ENCODE data around the gene PVALEF. TPM values are rescaled to one million over a fixed set of nuclear protein-coding genes. Genes with fewer than 3 reads are reported as not detected.

PVALEF gene
- total and polyA plus RNA-seq, 2 of the 13 experiments (the other 11 are each of a cell fraction or from before 2014, with no cell fraction given), result 0.18 TPM

- H3K27ac ChIP-seq (ENCODE audit: extremely low read length, insufficient read depth, low read length), result peak overlapping the region; percentile 78
- DNase-seq (ENCODE audit: low spot score), result peak; percentile 49
- H3K9ac ChIP-seq (ENCODE audit: insufficient read depth, low read depth, low read length), result peak overlapping the region; percentile 86
- no peaks in the 10 kb centered on the region for H4K20me1 ChIP-seq (ENCODE audit: insufficient read depth, low read length)
- H3K4me3 ChIP-seq (replicated peaks in 1 of 3; ENCODE audit: insufficient read depth in 1 of 3, low read depth in 2 of 3, low read length in 3 of 3), result peak overlapping the region; percentile 84 to 95 (median 95)
- no peaks in the 10 kb centered on the region for H3K27me3 ChIP-seq (ENCODE audit: control insufficient read depth in 1 of 2, insufficient read depth in 2 of 2, low read length in 2 of 2)
- no peaks in the 10 kb centered on the region for H3K9me3 ChIP-seq (ENCODE audit: low read length)
- no peak overlapping the region for H2AFZ ChIP-seq (ENCODE audit: low read length)
- POLR2A ChIA-PET, result interaction anchor here (0.8 to 2.0 kb wide), 8 partner anchors 12 to 75 kb away, joined by 3 to 7 read pairs (median 4); partner anchors contain the start of genes CEP131, NDUFAF8 and TEPSIN
- no peaks in the 10 kb centered on the region for H3K79me2 ChIP-seq (ENCODE audit: insufficient read depth, low read length)
- peak; percentile 30 for FAIRE-seq
- peaks cover 39% of the 10 kb centered on the region for H3K4me1 ChIP-seq (ENCODE audit: insufficient read depth, low read length)
- intact Hi-C loops (cut with micrococcal nuclease; ENCODE audit: unreplicated experiment) (no loop called here), in situ Hi-C loops (cut with HindIII; ENCODE audit: extremely low pct_ligation_motif_present, low pct_unique_long_range_greater_than_20kb) (no loop called here)
- CTCF ChIA-PET (ENCODE audit: low intra/inter-chr PET ratio, low total read pairs), result no interaction called here
- BruUV-seq (replicated peaks), result TSS peak; percentile 60
- peak; percentile 66 for ATAC-seq
- WGBS (ENCODE audit: low lambda C conversion rate), result 17% methylated on average over 11 of the region's 19 CpGs
- H3K36me3 ChIP-seq (replicated peaks in 1 of 2; ENCODE audit: control insufficient read depth in 1 of 2, insufficient read depth in 2 of 2, low read length in 2 of 2), result no peaks in the 10 kb centered on the region
- peak overlapping the region; percentile 86 for H3K4me2 ChIP-seq (ENCODE audit: low read depth, low read length)
- no peak for TF ChIP-seq IRF1 (CRISPR knock-in tag; IDR thresholded peaks at IDR 0.05; ENCODE audit: low read depth)
- TF ChIP-seq ZNF207 (IDR thresholded peaks at IDR 0.05; ENCODE audit: borderline replicate concordance), result no peak
- TF ChIP-seq ZNF513 (CRISPR knock-in tag; conservative IDR thresholded peaks at IDR 0.05), result no peak
- TF ChIP-seq REST (IDR thresholded peaks at IDR 0.05; ENCODE audit: borderline replicate concordance in 1 of 2, low read depth in 1 of 2, low read length in 2 of 2), result no peak
- peak; percentile 88; the same call in 1 of the 2 replicates for TF ChIP-seq ZZZ3 (CRISPR knock-in tag; IDR thresholded peaks at IDR 0.05; ENCODE audit: borderline replicate concordance)
- no peak for TF ChIP-seq ZNF350 (CRISPR knock-in tag; IDR thresholded peaks at IDR 0.05; ENCODE audit: borderline replicate concordance, low read depth)
- no peak for TF ChIP-seq MBD4 (IDR thresholded peaks at IDR 0.05; ENCODE audit: borderline replicate concordance, low read length)
- no peak for TF ChIP-seq WIZ (CRISPR knock-in tag; IDR thresholded peaks at IDR 0.05)
- no peak; the same call in 1 of the 2 replicates for TF ChIP-seq ESRRA (CRISPR knock-in tag; IDR thresholded peaks at IDR 0.05; ENCODE audit: low read depth)
- no peak for TF ChIP-seq AGO1 (IDR thresholded peaks at IDR 0.05; ENCODE audit: low read depth, low read length, poor library complexity, severe bottlenecking)
- no peak for TF ChIP-seq ADNP (CRISPR knock-in tag; IDR thresholded peaks at IDR 0.05)
- no peak for TF ChIP-seq ZNF839 (CRISPR knock-in tag; IDR thresholded peaks at IDR 0.05; ENCODE audit: borderline replicate concordance)
- TF ChIP-seq ASH2L (IDR thresholded peaks at IDR 0.05; ENCODE audit: insufficient read length, low read depth, low read length), result no peak
- TF ChIP-seq ZBTB33 (CRISPR knock-in tag; IDR thresholded peaks at IDR 0.05), result no peak
Measured at GRCh38 chr17:81164371-81165245, 699 bp upstream of the PVALEF start.
